Stimulated activated memory B cell treated with anti-CD40 and anti-IgM and Interleukin-4, amounts not matched to agents 10 μg/mL and 1 μg/mL and 100 μg/mL, for 72 hours (primary cell): ENCODE results near the gene OR6C70.
"Not testable (repeated sequence)": the region's sequence is repeated elsewhere in the genome, so short reads cannot be mapped to it uniquely, and the experiment has no call there.

Experiments used
- ATAC-seq: fragments of 150-1000 bp; cut with Tn5 transposase; 2 replicates; pipeline ENCODE4 v1.10.0; 2021
- H3K27ac Mint-ChIP-seq: one replicate; pipeline ENCODE4 v1.8.0; 2022; ENCODE audit warnings: mild to moderate bottlenecking, mixed read lengths
- H3K27me3 Mint-ChIP-seq: one replicate; pipeline ENCODE4 v1.8.0; 2022; ENCODE audit warnings: mixed read lengths
- H3K36me3 Mint-ChIP-seq: one replicate; pipeline ENCODE4 v1.8.0; 2022; ENCODE audit warnings: mixed read lengths
- H3K4me1 Mint-ChIP-seq: one replicate; pipeline ENCODE4 v1.8.0; 2022; ENCODE audit warnings: mixed read lengths
- H3K4me3 Mint-ChIP-seq: one replicate; pipeline ENCODE4 v1.8.0; 2022; ENCODE audit warnings: mild to moderate bottlenecking, moderate library complexity, mixed read lengths
- H3K9me3 Mint-ChIP-seq: one replicate; pipeline ENCODE4 v1.8.0; 2022; ENCODE audit warnings: mixed read lengths

The OR6C70 gene

GRCh38 chr12:55470088-55470829 is at the start of gene OR6C70:
OR6C70 (minus strand) TSS chr12:55470138; CDS start chr12:55470138, 0 bp downstream.
- Mint-ChIP-seq H3K36me3 (no peaks in the 10 kb centered on the region), H3K27me3 (no peaks in the 10 kb centered on the region), H3K4me1 (peaks cover 28% of the 10 kb centered on the region), H3K9me3 (peaks cover 2% of the 10 kb centered on the region), H3K4me3 (no peak within 1 kb of the TSS), H3K27ac (no peak within 1 kb of the TSS)
- ATAC-seq = no peak

- H3K27me3 Mint-ChIP-seq = peaks cover 25% of the 10 kb centered on the region
- no peaks in the 10 kb centered on the region for H3K36me3 Mint-ChIP-seq
- H3K4me1 Mint-ChIP-seq = no peaks in the 10 kb centered on the region
- H3K4me3 Mint-ChIP-seq = no peak overlapping the region
- no peak for ATAC-seq
- no peak overlapping the region for H3K27ac Mint-ChIP-seq
- peaks cover 4% of the 10 kb centered on the region for H3K9me3 Mint-ChIP-seq
These were observed 46.5 kb upstream of the OR6C70 start for GRCh38 chr12:55516391-55516790.

- no peak overlapping the region for H3K27ac Mint-ChIP-seq
- ATAC-seq = peak; percentile 31
- peaks cover 25% of the 10 kb centered on the region for H3K27me3 Mint-ChIP-seq
- peaks cover 4% of the 10 kb centered on the region for H3K9me3 Mint-ChIP-seq
- no peaks in the 10 kb centered on the region for H3K4me1 Mint-ChIP-seq
- H3K36me3 Mint-ChIP-seq = no peaks in the 10 kb centered on the region
- no peak overlapping the region for H3K4me3 Mint-ChIP-seq
These were observed 45.8 kb upstream of the OR6C70 start for GRCh38 chr12:55515696-55516095.

- Mint-ChIP-seq H3K27me3 (no peaks in the 10 kb centered on the region), H3K36me3 (no peaks in the 10 kb centered on the region), H3K4me3 (no peak overlapping the region), H3K27ac (no peak overlapping the region), H3K9me3 (no peaks in the 10 kb centered on the region), H3K4me1 (no peaks in the 10 kb centered on the region)
- no peak for ATAC-seq
These were observed 31.7 kb upstream of the OR6C70 start for GRCh38 chr12:55501601-55502000.

GRCh38 chr12:55499810-55500252 is 29.9 kb upstream of the OR6C70 start:
- no peak overlapping the region for H3K4me3 Mint-ChIP-seq
- ATAC-seq = no peak

GRCh38 chr12:55499231-55499630 is 29.3 kb upstream of the OR6C70 start:
- Mint-ChIP-seq H3K27ac (no peak overlapping the region), H3K36me3 (no peaks in the 10 kb centered on the region), H3K9me3 (no peaks in the 10 kb centered on the region), H3K27me3 (no peaks in the 10 kb centered on the region), H3K4me3 (no peak overlapping the region), H3K4me1 (no peaks in the 10 kb centered on the region)
- no peak for ATAC-seq

More at GRCh38 chr12:55499810-55500252, 29.9 kb upstream of the OR6C70 start:
- Mint-ChIP-seq H3K27ac (no peak overlapping the region), H3K36me3 (no peaks in the 10 kb centered on the region), H3K4me1 (no peaks in the 10 kb centered on the region), H3K27me3 (no peaks in the 10 kb centered on the region), H3K9me3 (no peaks in the 10 kb centered on the region)

- no peaks in the 10 kb centered on the region for H3K9me3 Mint-ChIP-seq
- H3K4me1 Mint-ChIP-seq = no peaks in the 10 kb centered on the region
- H3K27ac Mint-ChIP-seq = no peak overlapping the region
- H3K4me3 Mint-ChIP-seq = no peak overlapping the region
- H3K27me3 Mint-ChIP-seq = no peaks in the 10 kb centered on the region
- no peak for ATAC-seq
- H3K36me3 Mint-ChIP-seq = no peaks in the 10 kb centered on the region
These were observed 25.6 kb upstream of the OR6C70 start for GRCh38 chr12:55495490-55495889.

GRCh38 chr12:55492078-55492477 is 22.1 kb upstream of the OR6C70 start, which contains the start of gene OR6C68:
OR6C68 (plus strand) TSS chr12:55492378; CDS start chr12:55492378, 0 bp downstream.
- no peak for ATAC-seq
- H3K4me1 Mint-ChIP-seq = no peaks in the 10 kb centered on the region

GRCh38 chr12:55484284-55484683 is 14.3 kb upstream of the OR6C70 start:
- ATAC-seq, H3K4me1 Mint-ChIP-seq: not testable (repeated sequence)

More at GRCh38 chr12:55492078-55492477, 22.1 kb upstream of the OR6C70 start, which contains the start of gene OR6C68:
- H3K36me3 Mint-ChIP-seq = no peaks in the 10 kb centered on the region
- no peak within 1 kb of the TSS for H3K4me3 Mint-ChIP-seq
- H3K9me3 Mint-ChIP-seq = no peaks in the 10 kb centered on the region
- no peak within 1 kb of the TSS for H3K27ac Mint-ChIP-seq
- H3K27me3 Mint-ChIP-seq = no peaks in the 10 kb centered on the region

GRCh38 chr12:55479136-55479535 is 9.2 kb upstream of the OR6C70 start:
- H3K4me3 Mint-ChIP-seq, H3K36me3 Mint-ChIP-seq, ATAC-seq, H3K9me3 Mint-ChIP-seq, H3K27ac Mint-ChIP-seq, H3K4me1 Mint-ChIP-seq: not testable (repeated sequence)
- peaks cover 25% of the 10 kb centered on the region for H3K27me3 Mint-ChIP-seq

More at GRCh38 chr12:55484284-55484683, 14.3 kb upstream of the OR6C70 start:
- not testable (repeated sequence) for H3K9me3 Mint-ChIP-seq, H3K27ac Mint-ChIP-seq, H3K4me3 Mint-ChIP-seq, H3K36me3 Mint-ChIP-seq
- H3K27me3 Mint-ChIP-seq = peaks cover 26% of the 10 kb centered on the region

GRCh38 chr12:55472264-55472663 is 2.3 kb upstream of the OR6C70 start:
- Mint-ChIP-seq H3K9me3 (peaks cover 2% of the 10 kb centered on the region), H3K27ac (no peak overlapping the region), H3K4me1 (peaks cover 20% of the 10 kb centered on the region), H3K4me3 (no peak overlapping the region), H3K27me3 (no peaks in the 10 kb centered on the region), H3K36me3 (no peaks in the 10 kb centered on the region)
- no peak for ATAC-seq

GRCh38 chr12:55469291-55469690 is 647 bp downstream of the OR6C70 start:
- ATAC-seq = no peak
- Mint-ChIP-seq H3K9me3 (peaks cover 4% of the 10 kb centered on the region), H3K4me1 (peaks cover 28% of the 10 kb centered on the region), H3K4me3 (no peak overlapping the region), H3K36me3 (no peaks in the 10 kb centered on the region), H3K27me3 (no peaks in the 10 kb centered on the region), H3K27ac (no peak overlapping the region)

GRCh38 chr12:55467836-55468235 is 2.1 kb downstream of the OR6C70 start:
- Mint-ChIP-seq H3K4me1 (peaks cover 28% of the 10 kb centered on the region), H3K27ac (no peak overlapping the region), H3K27me3 (no peaks in the 10 kb centered on the region), H3K36me3 (no peaks in the 10 kb centered on the region), H3K4me3 (no peak overlapping the region), H3K9me3 (peaks cover 13% of the 10 kb centered on the region)
- ATAC-seq = peak; percentile 68

GRCh38 chr12:55464926-55465325 is 5.0 kb downstream of the OR6C70 start:
- H3K36me3 Mint-ChIP-seq, H3K4me3 Mint-ChIP-seq, ATAC-seq, H3K27ac Mint-ChIP-seq, H3K27me3 Mint-ChIP-seq: not testable (repeated sequence)
- H3K4me1 Mint-ChIP-seq = peaks cover 22% of the 10 kb centered on the region
- H3K9me3 Mint-ChIP-seq = peaks cover 13% of the 10 kb centered on the region

- Mint-ChIP-seq H3K36me3 (no peaks in the 10 kb centered on the region), H3K4me3 (no peak overlapping the region), H3K27me3 (no peaks in the 10 kb centered on the region), H3K27ac (no peak overlapping the region), H3K4me1 (peaks cover under 1% of the 10 kb centered on the region), H3K9me3 (no peaks in the 10 kb centered on the region)
- no peak for ATAC-seq
These were observed 21.1 kb downstream of the OR6C70 start for GRCh38 chr12:55448825-55449224.

GRCh38 chr12:55446326-55446725 is 23.6 kb downstream of the OR6C70 start:
- no peak overlapping the region for H3K27ac Mint-ChIP-seq

More at GRCh38 chr12:55446326-55446725, 23.6 kb downstream of the OR6C70 start:
- Mint-ChIP-seq H3K9me3 (peaks cover 2% of the 10 kb centered on the region), H3K4me1 (peaks cover 5% of the 10 kb centered on the region), H3K36me3 (no peaks in the 10 kb centered on the region), H3K4me3 (no peak overlapping the region), H3K27me3 (no peaks in the 10 kb centered on the region)
- ATAC-seq = no peak
